D721Med (cell line): ENCODE data around the gene BPIFA1.

ENCODE experiments used
- DNase-seq: peaks from one replicate; pipeline ENCODE4 v3.0.0; 2011; ENCODE audit warnings: low spot score; ENCODE audit not compliant: insufficient read length
- FAIRE-seq: peaks from 2 replicates; lab custom pipeline; 2011; peaks lifted over from hg19 to GRCh38; lab: Jason Lieb, UNC
- TF ChIP-seq, protein P1 (sequence below): IDR thresholded peaks from 2 replicates; pipeline ENCODE4 v1.5.1; 2012; ENCODE audit warnings: mild to moderate bottlenecking, control low read depth; ENCODE audit not compliant: insufficient read depth; ENCODE audit errors: missing control alignments

The BPIFA1 gene

GRCh38 chr20:33235696-33236095, at the start of gene BPIFA1:
BPIFA1 (plus strand) TSS chr20:33235996; CDS start chr20:33237712, 1,716 bp downstream.
- TF ChIP-seq, protein P1, sequence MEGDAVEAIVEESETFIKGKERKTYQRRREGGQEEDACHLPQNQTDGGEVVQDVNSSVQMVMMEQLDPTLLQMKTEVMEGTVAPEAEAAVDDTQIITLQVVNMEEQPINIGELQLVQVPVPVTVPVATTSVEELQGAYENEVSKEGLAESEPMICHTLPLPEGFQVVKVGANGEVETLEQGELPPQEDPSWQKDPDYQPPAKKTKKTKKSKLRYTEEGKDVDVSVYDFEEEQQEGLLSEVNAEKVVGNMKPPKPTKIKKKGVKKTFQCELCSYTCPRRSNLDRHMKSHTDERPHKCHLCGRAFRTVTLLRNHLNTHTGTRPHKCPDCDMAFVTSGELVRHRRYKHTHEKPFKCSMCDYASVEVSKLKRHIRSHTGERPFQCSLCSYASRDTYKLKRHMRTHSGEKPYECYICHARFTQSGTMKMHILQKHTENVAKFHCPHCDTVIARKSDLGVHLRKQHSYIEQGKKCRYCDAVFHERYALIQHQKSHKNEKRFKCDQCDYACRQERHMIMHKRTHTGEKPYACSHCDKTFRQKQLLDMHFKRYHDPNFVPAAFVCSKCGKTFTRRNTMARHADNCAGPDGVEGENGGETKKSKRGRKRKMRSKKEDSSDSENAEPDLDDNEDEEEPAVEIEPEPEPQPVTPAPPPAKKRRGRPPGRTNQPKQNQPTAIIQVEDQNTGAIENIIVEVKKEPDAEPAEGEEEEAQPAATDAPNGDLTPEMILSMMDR = no peak
- DNase-seq (no peak), FAIRE-seq (no peak)

DNA sequence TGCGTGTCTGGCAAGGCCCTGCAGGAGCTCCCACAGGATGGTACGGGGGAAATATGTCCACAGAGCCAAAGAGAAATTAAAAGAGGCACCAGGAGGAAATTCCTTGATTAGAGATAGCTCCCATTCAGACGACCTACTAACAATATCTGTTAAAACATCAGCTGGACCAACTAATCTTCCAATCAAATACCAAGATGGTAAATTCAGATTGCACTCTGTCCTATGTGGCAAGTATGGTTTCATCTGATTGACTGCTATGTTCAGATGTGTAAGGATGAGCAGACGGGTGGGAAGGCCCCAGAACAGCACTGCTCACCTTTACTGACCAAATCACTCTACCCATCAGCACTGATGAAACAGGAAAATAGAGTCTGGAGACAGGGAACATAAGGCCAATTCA, 48.3 kb upstream of the BPIFA1 start:
- no peak for FAIRE-seq
- TF ChIP-seq, protein P1 = no peak
- no peak for DNase-seq

DNA sequence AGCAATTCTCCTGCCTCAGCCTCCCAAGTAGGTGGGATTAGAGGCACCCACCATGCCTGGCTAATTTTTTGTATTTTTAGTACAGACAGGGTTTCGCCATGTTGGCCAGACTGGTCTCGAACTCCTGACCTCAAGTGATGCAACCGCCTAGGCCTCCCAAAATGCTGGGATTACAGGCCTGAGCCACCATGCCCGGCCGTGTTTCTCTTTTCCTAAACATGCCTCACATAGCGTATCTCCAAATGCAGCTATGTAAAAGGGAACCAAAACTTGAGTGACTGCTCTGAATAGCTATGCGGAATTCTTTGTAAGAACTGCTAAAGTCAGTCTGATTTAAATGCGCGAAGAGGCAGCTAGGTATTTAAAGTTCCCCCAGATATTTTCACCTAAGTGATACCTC, 47.4 kb upstream of the BPIFA1 start:
- FAIRE-seq (no peak), DNase-seq (no peak)
- TF ChIP-seq, protein P1 = no peak

- no peak for DNase-seq
- TF ChIP-seq, protein P1 = no peak
- no peak for FAIRE-seq
Observed at GRCh38 chr20:33191484-33191883, 44.3 kb upstream of the BPIFA1 start.

DNA sequence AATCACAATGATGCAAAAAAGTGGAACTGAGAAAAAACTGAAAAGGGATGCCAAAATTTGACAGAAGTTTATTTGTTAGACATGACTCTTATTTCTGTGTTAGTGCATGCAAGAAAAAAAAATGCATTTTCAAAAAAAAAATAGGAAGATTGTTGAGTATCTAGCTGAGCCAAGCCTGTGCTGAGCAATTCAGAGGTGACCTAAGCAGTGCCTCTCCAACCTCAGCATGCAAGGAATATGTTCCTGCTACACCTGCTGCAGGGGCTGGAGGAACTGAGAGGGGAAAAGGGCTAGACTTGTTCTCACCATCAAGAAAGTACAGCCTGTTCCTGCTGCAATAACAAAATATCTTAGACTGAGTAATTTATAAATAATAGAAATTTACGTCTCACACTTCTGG, 43.8 kb upstream of the BPIFA1 start:
- DNase-seq (no peak), FAIRE-seq (no peak)
- TF ChIP-seq, protein P1 = no peak

- TF ChIP-seq, protein P1 = no peak
- FAIRE-seq (no peak), DNase-seq (no peak)
Observed at GRCh38 chr20:33192912-33193501, 42.8 kb upstream of the BPIFA1 start.

- TF ChIP-seq, protein P1 = no peak
- DNase-seq = no peak
- FAIRE-seq = no peak
Observed at GRCh38 chr20:33199026-33199425, 36.8 kb upstream of the BPIFA1 start.
